HepG2 (cell line): ENCODE measurements around the gene OLFM1. TPM values are rescaled to one million over a fixed set of nuclear protein-coding genes. Genes with fewer than 3 reads are reported as not detected.
A peak's percentile ranks its signal among the peaks of the same experiment; 100 is the strongest.

ENCODE experiments used
- CHD4 ChIP-seq: fragments of 200-600 bp; sonication (generic); IDR thresholded peaks from 2 replicates; pipeline ENCODE4 v1.7.0; 2017; ENCODE audit warnings: mild to moderate bottlenecking, low read length, borderline replicate concordance
- ESRRA ChIP-seq: sonication (generic); formaldehyde crosslinking; IDR thresholded peaks from 2 replicates; pipeline ENCODE4 v1.5.1; 2020; ENCODE audit warnings: mild to moderate bottlenecking, low read depth, missing genetic modification reagents
- MIER2 ChIP-seq: IDR thresholded peaks from 2 replicates; pipeline ENCODE4 v1.6.1; 2016; ENCODE audit warnings: missing biosample characterization, missing genetic modification reagents
- PCBP2 ChIP-seq: fragments of 200-400 bp; formaldehyde crosslinking; optimal IDR thresholded peaks from 2 replicates; pipeline ENCODE3; 2018; ENCODE audit warnings: low read length, low read depth; ENCODE audit not compliant: poor library complexity, severe bottlenecking
- ZFYVE20 ChIP-seq: sonication (generic); formaldehyde crosslinking; IDR thresholded peaks from 2 replicates; pipeline ENCODE4 v1.8.0; 2023; ENCODE audit warnings: low read depth, mild to moderate bottlenecking, moderate library complexity, missing genetic modification reagents, borderline replicate concordance
- ZNF484 ChIP-seq: sonication (generic); formaldehyde crosslinking; IDR thresholded peaks from 2 replicates; pipeline ENCODE4 v1.5.1; 2020; ENCODE audit warnings: mild to moderate bottlenecking, low read depth, missing genetic modification reagents, borderline replicate concordance
- ZNF883 ChIP-seq: sonication (generic); formaldehyde crosslinking; IDR thresholded peaks from 2 replicates; pipeline ENCODE4 v1.5.1; 2020; ENCODE audit warnings: mild to moderate bottlenecking, missing genetic modification reagents; ENCODE audit errors: not compliant biosample characterization
- ZSCAN21 ChIP-seq: sonication (generic); formaldehyde crosslinking; IDR thresholded peaks from 2 replicates; pipeline ENCODE4 v1.8.0; 2022; ENCODE audit warnings: mild to moderate bottlenecking, missing genetic modification reagents, moderate library complexity, borderline replicate concordance
- polyA plus RNA-seq, 8 experiments: library from polyadenylated mRNA; depleted of rRNA in 3 of 8; stranded (reverse) in 7 of 8; unstranded in 1 of 8; fragments of >200 nt; fragmentation: Illumina TruSeq in 4 of 8; extraction: Trizol in 4 of 8; gene quantifications; 2 replicates each; pipeline versions ENCODE4 v1.2.1 to v1.2.3, GENCODE V29; 2011 to 2016; ENCODE audit warnings: low read depth in 4 of 8, missing spikeins in 1 of 8, mixed read lengths in 1 of 8; ENCODE audit not compliant: insufficient read depth in 1 of 8
- total RNA-seq, 5 experiments: library from RNA; depleted of rRNA; stranded (reverse); fragments of >200 nt; fragmentation: Illumina TruSeq; extraction: Trizol; gene quantifications; 2 replicates each; pipeline ENCODE4 v1.2.3, GENCODE V29; 2016; ENCODE audit warnings: low read depth in 1 of 5
- TF ChIP-seq, protein P1 (sequence below): sonication (generic); formaldehyde crosslinking; IDR thresholded peaks from 2 replicates; pipeline ENCODE4 v1.5.1; 2020; ENCODE audit warnings: mild to moderate bottlenecking, missing genetic modification reagents, moderate library complexity
- TF ChIP-seq, protein P2 (sequence below): sonication (generic); formaldehyde crosslinking; IDR thresholded peaks from 2 replicates; pipeline ENCODE4 v1.4.0; 2020; ENCODE audit warnings: missing genetic modification reagents
- TF ChIP-seq, protein P3 (sequence below): sonication (generic); formaldehyde crosslinking; IDR thresholded peaks from 2 replicates; pipeline ENCODE4 v1.4.0; 2020; ENCODE audit warnings: mild to moderate bottlenecking, missing genetic modification reagents
- TF ChIP-seq, protein P4 (sequence below): sonication (generic); formaldehyde crosslinking; IDR thresholded peaks from 2 replicates; pipeline ENCODE4 v1.8.0; 2022; ENCODE audit warnings: low read depth, missing genetic modification reagents
- TF ChIP-seq, protein P5 (sequence below): IDR thresholded peaks from 2 replicates; pipeline ENCODE4 v1.6.1; 2016

OLFM1 gene
- total and polyA plus RNA-seq, 2 of the 13 experiments (the other 11 are each of a cell fraction or from before 2014, with no cell fraction given) = not detected

DNA sequence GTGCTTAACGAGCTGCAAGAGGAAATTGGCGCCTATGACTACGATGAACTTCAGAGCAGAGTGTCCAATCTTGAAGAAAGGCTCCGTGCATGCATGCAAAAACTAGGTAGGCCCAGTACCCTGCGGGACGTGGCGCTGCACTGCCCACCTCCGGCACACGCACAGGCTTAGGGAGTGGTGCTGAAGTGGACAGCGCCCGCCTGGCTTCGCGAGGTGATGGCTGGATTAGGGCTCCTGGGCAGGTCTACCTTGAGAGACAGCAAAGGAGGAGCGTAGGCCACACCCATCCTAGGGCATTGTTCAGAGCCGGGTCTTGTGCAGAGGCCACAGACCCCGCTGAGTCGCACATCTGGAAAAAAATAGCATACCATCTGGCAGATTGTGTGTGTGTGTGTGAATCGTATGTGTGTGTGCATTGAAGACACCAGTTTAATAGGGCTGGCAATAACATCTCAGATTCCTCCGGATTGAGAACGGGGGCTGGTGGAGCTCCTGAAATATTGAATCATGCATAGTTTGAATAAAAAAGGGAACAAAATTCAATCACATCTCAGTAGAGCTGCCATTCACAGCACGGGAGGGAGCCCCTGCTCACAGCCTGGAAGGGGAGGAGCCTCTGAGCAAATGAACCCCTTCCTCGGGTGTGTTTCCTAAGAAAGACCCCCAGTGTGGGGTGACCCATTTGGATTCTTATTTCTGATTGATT lies 11.1 kb downstream of the OLFM1 start (continued):
- TF ChIP-seq, protein P1, sequence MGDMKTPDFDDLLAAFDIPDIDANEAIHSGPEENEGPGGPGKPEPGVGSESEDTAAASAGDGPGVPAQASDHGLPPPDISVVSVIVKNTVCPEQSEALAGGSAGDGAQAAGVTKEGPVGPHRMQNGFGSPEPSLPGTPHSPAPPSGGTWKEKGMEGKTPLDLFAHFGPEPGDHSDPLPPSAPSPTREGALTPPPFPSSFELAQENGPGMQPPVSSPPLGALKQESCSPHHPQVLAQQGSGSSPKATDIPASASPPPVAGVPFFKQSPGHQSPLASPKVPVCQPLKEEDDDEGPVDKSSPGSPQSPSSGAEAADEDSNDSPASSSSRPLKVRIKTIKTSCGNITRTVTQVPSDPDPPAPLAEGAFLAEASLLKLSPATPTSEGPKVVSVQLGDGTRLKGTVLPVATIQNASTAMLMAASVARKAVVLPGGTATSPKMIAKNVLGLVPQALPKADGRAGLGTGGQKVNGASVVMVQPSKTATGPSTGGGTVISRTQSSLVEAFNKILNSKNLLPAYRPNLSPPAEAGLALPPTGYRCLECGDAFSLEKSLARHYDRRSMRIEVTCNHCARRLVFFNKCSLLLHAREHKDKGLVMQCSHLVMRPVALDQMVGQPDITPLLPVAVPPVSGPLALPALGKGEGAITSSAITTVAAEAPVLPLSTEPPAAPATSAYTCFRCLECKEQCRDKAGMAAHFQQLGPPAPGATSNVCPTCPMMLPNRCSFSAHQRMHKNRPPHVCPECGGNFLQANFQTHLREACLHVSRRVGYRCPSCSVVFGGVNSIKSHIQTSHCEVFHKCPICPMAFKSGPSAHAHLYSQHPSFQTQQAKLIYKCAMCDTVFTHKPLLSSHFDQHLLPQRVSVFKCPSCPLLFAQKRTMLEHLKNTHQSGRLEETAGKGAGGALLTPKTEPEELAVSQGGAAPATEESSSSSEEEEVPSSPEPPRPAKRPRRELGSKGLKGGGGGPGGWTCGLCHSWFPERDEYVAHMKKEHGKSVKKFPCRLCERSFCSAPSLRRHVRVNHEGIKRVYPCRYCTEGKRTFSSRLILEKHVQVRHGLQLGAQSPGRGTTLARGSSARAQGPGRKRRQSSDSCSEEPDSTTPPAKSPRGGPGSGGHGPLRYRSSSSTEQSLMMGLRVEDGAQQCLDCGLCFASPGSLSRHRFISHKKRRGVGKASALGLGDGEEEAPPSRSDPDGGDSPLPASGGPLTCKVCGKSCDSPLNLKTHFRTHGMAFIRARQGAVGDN (CRISPR knock-in tag) = 0 out of 2 replicates have a peak, but pooled peaks have one; percentile 12
- TF ChIP-seq MIER2 (CRISPR knock-in tag) (peak; percentile 96), CHD4 (no peak), ZFYVE20 (no peak), ZNF484 (no peak), ZSCAN21 (0 out of 2 replicates have a peak, but pooled peaks have one; percentile 59), PCBP2 (no peak), ESRRA (no peak), ZNF883 (CRISPR knock-in tag) (peak; percentile 31)
- TF ChIP-seq, protein P2, sequence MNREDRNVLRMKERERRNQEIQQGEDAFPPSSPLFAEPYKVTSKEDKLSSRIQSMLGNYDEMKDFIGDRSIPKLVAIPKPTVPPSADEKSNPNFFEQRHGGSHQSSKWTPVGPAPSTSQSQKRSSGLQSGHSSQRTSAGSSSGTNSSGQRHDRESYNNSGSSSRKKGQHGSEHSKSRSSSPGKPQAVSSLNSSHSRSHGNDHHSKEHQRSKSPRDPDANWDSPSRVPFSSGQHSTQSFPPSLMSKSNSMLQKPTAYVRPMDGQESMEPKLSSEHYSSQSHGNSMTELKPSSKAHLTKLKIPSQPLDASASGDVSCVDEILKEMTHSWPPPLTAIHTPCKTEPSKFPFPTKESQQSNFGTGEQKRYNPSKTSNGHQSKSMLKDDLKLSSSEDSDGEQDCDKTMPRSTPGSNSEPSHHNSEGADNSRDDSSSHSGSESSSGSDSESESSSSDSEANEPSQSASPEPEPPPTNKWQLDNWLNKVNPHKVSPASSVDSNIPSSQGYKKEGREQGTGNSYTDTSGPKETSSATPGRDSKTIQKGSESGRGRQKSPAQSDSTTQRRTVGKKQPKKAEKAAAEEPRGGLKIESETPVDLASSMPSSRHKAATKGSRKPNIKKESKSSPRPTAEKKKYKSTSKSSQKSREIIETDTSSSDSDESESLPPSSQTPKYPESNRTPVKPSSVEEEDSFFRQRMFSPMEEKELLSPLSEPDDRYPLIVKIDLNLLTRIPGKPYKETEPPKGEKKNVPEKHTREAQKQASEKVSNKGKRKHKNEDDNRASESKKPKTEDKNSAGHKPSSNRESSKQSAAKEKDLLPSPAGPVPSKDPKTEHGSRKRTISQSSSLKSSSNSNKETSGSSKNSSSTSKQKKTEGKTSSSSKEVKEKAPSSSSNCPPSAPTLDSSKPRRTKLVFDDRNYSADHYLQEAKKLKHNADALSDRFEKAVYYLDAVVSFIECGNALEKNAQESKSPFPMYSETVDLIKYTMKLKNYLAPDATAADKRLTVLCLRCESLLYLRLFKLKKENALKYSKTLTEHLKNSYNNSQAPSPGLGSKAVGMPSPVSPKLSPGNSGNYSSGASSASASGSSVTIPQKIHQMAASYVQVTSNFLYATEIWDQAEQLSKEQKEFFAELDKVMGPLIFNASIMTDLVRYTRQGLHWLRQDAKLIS (CRISPR knock-in tag) = no peak
- TF ChIP-seq, protein P3, sequence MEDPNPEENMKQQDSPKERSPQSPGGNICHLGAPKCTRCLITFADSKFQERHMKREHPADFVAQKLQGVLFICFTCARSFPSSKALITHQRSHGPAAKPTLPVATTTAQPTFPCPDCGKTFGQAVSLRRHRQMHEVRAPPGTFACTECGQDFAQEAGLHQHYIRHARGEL (CRISPR knock-in tag) = no peak
- TF ChIP-seq, protein P4, sequence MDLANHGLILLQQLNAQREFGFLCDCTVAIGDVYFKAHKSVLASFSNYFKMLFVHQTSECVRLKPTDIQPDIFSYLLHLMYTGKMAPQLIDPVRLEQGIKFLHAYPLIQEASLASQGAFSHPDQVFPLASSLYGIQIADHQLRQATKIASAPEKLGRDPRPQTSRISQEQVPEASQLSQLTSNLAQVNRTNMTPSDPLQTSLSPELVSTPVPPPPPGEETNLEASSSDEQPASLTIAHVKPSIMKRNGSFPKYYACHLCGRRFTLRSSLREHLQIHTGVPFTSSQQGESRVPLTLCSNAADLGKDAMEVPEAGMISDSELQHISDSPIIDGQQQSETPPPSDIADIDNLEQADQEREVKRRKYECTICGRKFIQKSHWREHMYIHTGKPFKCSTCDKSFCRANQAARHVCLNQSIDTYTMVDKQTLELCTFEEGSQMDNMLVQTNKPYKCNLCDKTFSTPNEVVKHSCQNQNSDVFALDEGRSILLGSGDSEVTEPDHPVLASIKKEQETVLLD (CRISPR knock-in tag) = no peak
- TF ChIP-seq, protein P5, sequence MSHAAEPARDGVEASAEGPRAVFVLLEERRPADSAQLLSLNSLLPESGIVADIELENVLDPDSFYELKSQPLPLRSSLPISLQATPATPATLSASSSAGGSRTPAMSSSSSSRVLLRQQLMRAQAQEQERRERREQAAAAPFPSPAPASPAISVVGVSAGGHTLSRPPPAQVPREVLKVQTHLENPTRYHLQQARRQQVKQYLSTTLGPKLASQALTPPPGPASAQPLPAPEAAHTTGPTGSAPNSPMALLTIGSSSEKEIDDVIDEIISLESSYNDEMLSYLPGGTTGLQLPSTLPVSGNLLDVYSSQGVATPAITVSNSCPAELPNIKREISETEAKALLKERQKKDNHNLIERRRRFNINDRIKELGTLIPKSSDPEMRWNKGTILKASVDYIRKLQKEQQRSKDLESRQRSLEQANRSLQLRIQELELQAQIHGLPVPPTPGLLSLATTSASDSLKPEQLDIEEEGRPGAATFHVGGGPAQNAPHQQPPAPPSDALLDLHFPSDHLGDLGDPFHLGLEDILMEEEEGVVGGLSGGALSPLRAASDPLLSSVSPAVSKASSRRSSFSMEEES (CRISPR knock-in tag) = no peak
